ENCODE data around the gene DMRT2.
A peak's percentile ranks its signal among the peaks of the same experiment; 100 is the strongest.

The DMRT2 gene

DNA sequence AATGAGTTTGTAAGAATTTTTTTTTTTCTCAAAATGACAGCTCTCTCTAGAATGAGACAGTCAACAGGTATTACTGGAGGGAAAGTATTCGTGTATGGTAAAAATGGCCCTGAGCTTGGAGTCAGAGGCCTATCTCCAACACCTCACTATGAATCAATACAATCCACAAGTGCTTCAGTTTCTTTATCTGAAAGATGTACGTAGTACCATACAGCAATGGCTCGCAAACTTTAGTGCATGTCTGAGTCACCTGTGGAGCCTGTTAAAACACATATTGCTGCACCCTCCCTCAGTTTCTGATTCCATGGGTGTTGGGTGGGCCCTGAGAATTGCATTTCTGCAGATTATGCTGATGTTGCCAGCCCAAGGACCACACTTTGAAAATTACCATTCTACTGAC, 44.6 kb downstream of the DMRT2 start:
- TF ChIP-seq, protein P1, sequence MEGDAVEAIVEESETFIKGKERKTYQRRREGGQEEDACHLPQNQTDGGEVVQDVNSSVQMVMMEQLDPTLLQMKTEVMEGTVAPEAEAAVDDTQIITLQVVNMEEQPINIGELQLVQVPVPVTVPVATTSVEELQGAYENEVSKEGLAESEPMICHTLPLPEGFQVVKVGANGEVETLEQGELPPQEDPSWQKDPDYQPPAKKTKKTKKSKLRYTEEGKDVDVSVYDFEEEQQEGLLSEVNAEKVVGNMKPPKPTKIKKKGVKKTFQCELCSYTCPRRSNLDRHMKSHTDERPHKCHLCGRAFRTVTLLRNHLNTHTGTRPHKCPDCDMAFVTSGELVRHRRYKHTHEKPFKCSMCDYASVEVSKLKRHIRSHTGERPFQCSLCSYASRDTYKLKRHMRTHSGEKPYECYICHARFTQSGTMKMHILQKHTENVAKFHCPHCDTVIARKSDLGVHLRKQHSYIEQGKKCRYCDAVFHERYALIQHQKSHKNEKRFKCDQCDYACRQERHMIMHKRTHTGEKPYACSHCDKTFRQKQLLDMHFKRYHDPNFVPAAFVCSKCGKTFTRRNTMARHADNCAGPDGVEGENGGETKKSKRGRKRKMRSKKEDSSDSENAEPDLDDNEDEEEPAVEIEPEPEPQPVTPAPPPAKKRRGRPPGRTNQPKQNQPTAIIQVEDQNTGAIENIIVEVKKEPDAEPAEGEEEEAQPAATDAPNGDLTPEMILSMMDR (conservative IDR thresholded peaks at IDR 0.05) = no peak
- TF ChIP-seq ZFX (IDR thresholded peaks at IDR 0.05) = no peak
- H3K27ac ChIP-seq = no peak overlapping the region

DNA sequence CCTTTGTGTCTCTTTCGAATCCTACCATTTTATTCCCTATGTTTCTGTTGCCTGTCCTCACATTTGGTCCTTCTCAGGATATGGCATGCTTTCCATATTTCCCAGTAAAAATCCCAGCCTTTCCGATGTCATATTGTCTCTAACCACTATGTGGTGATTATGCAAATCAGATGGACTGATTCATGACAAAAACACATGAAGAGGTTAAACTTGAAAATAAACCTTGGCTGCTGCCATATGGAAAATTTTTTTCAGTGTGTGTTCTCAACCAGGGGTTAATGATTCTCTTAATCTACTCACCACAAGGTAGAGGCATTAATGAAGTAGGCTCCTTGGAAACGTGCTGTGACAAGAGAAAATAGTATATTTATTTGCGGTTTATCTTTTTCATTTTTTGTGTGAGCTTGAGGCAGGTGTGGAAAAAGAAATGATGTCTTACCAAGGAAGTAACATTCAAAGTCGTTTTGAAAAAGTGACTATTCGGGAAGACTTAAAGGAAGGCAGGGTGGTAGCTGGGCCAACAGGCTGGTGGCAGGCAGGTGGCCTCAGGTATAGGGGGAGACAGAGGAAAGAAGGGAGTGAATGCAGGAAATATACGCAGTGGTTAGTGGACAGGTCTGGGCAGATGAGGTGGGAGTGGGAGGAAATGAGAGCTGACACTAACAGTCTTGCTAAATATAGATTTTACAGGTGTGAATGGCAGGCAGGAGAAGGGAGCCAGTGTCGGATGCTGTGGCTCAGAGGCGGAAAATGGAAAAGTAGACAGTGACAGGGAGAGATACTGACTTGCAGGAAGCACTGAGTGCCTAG, 46.2 kb downstream of the DMRT2 start:
- no peak overlapping the region for H3K27ac ChIP-seq
- TF ChIP-seq, protein P1 (conservative IDR thresholded peaks at IDR 0.05) = no peak
- no peak for TF ChIP-seq ZFX (IDR thresholded peaks at IDR 0.05)

DNA sequence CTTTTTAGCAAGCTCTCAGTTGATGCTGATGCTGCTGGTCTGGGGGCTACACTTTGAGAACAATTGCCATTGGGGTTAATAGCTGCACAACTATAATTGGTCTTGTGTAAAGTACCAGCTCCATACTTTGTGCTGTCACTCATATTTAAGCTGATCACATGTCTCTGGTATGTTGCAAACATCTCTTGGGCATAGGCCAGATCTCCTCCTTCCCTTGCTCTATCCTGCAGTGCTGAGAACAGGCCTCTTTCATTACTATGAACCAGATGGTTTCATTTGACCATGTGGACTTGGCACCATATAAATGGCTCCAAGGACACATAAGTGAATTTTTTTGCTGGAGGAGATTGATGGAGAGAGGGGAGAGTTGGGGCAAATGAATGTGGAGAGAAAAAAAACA, 48.4 kb downstream of the DMRT2 start:
- TF ChIP-seq, protein P1 (conservative IDR thresholded peaks at IDR 0.05) = no peak
- TF ChIP-seq ZFX (IDR thresholded peaks at IDR 0.05) = no peak
- H3K27ac ChIP-seq = no peak overlapping the region

GRCh38 chr9:1100201-1100600, 50.0 kb downstream of the DMRT2 start:
- H3K27ac ChIP-seq = no peak overlapping the region
- TF ChIP-seq ZFX (IDR thresholded peaks at IDR 0.05) = no peak
- TF ChIP-seq, protein P1 (conservative IDR thresholded peaks at IDR 0.05) = no peak

- H3K27ac ChIP-seq = no peak overlapping the region
- TF ChIP-seq, protein P1 (conservative IDR thresholded peaks at IDR 0.05) = peak; percentile 86
- TF ChIP-seq ZFX (IDR thresholded peaks at IDR 0.05) = no peak
Observed at GRCh38 chr9:1100945-1101344, 50.8 kb downstream of the DMRT2 start.

DNA sequence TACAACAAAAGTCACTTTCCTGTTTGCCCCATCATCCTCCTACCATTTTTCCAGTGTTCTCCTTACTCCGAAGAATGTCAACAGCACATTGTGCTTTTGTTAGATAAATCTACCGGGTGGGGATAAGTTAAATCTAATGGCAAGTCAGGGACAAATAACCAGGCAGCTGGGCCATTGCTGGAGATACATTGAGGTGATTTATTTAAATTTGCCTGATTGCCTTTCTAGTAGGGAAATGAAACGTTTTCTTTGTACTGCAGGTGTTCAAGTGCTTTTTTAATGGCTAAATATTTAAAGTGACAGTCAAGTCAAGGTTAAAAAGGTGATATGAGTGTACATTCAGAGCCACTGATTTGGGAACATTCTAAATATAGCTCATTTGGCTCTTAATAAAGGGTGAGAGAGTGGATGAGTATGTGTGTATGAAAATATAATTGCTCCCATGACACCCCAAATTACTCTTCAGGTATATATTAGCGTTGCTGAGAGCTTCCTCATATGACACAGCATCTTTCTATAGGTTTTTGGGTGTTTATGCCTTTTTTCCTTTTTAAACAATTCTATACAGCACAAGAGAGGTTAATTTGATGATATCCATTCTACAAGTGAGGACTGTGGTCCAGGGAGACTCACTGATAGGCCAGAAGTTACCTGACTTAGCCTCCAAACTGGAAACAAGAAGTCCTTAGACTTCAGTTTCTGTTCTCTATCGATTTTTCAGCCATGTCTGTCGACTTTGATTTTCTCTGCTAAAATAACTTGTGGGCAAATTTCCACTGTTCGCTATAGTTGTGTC, 51.9 kb downstream of the DMRT2 start:
- TF ChIP-seq, protein P1 (conservative IDR thresholded peaks at IDR 0.05) = no peak
- no peak for TF ChIP-seq ZFX (IDR thresholded peaks at IDR 0.05)
- no peak overlapping the region for H3K27ac ChIP-seq

- TF ChIP-seq, protein P1 (conservative IDR thresholded peaks at IDR 0.05) = no peak
- TF ChIP-seq ZFX (IDR thresholded peaks at IDR 0.05) = no peak
- no peak overlapping the region for H3K27ac ChIP-seq
Observed at GRCh38 chr9:1102642-1102970, 52.4 kb downstream of the DMRT2 start.
